Tibial nerve (tissue), 4 donors: Measurements from ENCODE around the gene SLCO2A1.

ENCODE experiments used
- EP300 ChIP-seq, 2 donors: sonication (generic); formaldehyde crosslinking; IDR thresholded peaks; one replicate each; pipeline ENCODE4 v1.6.1; 2017; ENCODE audit warnings: antibody characterized with exemption in 2 of 2, mild to moderate bottlenecking in 1 of 2
- TF ChIP-seq, protein P1 (sequence below), 5 experiments: fragments of 200-600 bp in 3 of 5; fragments of 450-650 bp in 2 of 5; sonication (generic) in 3 of 5; IDR thresholded peaks; one replicate each; pipeline ENCODE4 v1.5.1; 2016 to 2019; ENCODE audit warnings: antibody characterized with exemption in 5 of 5, mild to moderate bottlenecking in 3 of 5, moderate library complexity in 2 of 5

DNA sequence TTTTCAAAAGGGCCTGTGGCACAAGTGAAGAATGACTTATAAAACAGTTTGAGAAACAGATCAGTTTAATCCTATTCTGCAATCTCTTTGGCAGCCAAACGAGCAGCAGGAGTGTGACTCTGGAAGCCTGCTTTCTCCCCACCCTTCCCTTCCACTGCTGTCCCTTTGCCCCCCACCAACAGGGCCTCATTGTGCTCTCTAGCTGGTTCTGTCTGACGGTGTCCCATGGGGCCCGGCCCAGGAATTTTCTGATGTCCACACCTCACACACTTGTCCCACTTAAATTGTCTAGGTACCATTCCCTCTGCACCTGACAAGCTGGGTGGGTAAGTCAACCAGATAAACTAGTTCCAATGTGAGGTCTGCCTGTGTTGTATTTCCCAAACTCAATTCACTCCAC, 16.4 kb downstream of the SLCO2A1 start:
- TF ChIP-seq, protein P1, sequence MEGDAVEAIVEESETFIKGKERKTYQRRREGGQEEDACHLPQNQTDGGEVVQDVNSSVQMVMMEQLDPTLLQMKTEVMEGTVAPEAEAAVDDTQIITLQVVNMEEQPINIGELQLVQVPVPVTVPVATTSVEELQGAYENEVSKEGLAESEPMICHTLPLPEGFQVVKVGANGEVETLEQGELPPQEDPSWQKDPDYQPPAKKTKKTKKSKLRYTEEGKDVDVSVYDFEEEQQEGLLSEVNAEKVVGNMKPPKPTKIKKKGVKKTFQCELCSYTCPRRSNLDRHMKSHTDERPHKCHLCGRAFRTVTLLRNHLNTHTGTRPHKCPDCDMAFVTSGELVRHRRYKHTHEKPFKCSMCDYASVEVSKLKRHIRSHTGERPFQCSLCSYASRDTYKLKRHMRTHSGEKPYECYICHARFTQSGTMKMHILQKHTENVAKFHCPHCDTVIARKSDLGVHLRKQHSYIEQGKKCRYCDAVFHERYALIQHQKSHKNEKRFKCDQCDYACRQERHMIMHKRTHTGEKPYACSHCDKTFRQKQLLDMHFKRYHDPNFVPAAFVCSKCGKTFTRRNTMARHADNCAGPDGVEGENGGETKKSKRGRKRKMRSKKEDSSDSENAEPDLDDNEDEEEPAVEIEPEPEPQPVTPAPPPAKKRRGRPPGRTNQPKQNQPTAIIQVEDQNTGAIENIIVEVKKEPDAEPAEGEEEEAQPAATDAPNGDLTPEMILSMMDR (IDR thresholded peaks at IDR 0.05) = no peak
- no peak for TF ChIP-seq EP300 (IDR thresholded peaks at IDR 0.05)
